GM19351 (cell line): Measurements from ENCODE around the gene MGST2.

ENCODE experiments used
- ATAC-seq: cut with Tn5 transposase; IDR thresholded peaks from one replicate; pipeline ENCODE4 v1.9.1; 2021; ENCODE audit warnings: mild to moderate bottlenecking, moderate library complexity; ENCODE audit not compliant: unreplicated experiment

MGST2 gene

GRCh38 chr4:139669335-139669734 lies 3.7 kb downstream of the MGST2 start:
- no peak for ATAC-seq

GRCh38 chr4:139669890-139670289 lies 4.3 kb downstream of the MGST2 start:
- ATAC-seq: no peak

- ATAC-seq: no peak
Observed at GRCh38 chr4:139670775-139671174, 5.2 kb downstream of the MGST2 start.

- no peak for ATAC-seq
Observed at GRCh38 chr4:139672215-139672614, 6.6 kb downstream of the MGST2 start.

GRCh38 chr4:139672732-139673131 lies 7.1 kb downstream of the MGST2 start:
- no peak for ATAC-seq

GRCh38 chr4:139674875-139675550 lies 9.4 kb downstream of the MGST2 start:
- ATAC-seq: peak; percentile 69

GRCh38 chr4:139675651-139676050 lies 10.0 kb downstream of the MGST2 start:
- ATAC-seq: no peak

GRCh38 chr4:139676365-139676764 lies 10.7 kb downstream of the MGST2 start:
- no peak for ATAC-seq

- ATAC-seq: no peak
Observed at GRCh38 chr4:139676913-139677585, 11.4 kb downstream of the MGST2 start.

- ATAC-seq: no peak
Observed at GRCh38 chr4:139682309-139682708, 16.7 kb downstream of the MGST2 start.

- no peak for ATAC-seq
Observed at GRCh38 chr4:139682741-139683151, 17.1 kb downstream of the MGST2 start.

GRCh38 chr4:139684351-139684750 lies 18.7 kb downstream of the MGST2 start:
- ATAC-seq: no peak

GRCh38 chr4:139685180-139685579 lies 19.6 kb downstream of the MGST2 start:
- no peak for ATAC-seq

GRCh38 chr4:139686130-139686529 lies 20.5 kb downstream of the MGST2 start:
- ATAC-seq: no peak

GRCh38 chr4:139686988-139687387 lies 21.4 kb downstream of the MGST2 start:
- no peak for ATAC-seq

- ATAC-seq: no peak
Observed at GRCh38 chr4:139689093-139689722, 23.6 kb downstream of the MGST2 start.

GRCh38 chr4:139690419-139690818 lies 24.8 kb downstream of the MGST2 start:
- no peak for ATAC-seq

GRCh38 chr4:139692309-139693012 lies 26.8 kb downstream of the MGST2 start:
- ATAC-seq: no peak

GRCh38 chr4:139694522-139695107 lies 29.0 kb downstream of the MGST2 start:
- ATAC-seq: no peak

- ATAC-seq: no peak
Observed at GRCh38 chr4:139696491-139696890, 30.9 kb downstream of the MGST2 start.
